Right lobe of liver (tissue), 6 donors: Measurements from ENCODE around the gene MCTP2. TPM values are rescaled to one million over a fixed set of nuclear protein-coding genes. Genes with fewer than 3 reads are reported as not detected.

Source experiments
- ATAC-seq, 4 donors: fragments of 200-7000 bp; cut with Tn5 transposase; one replicate each; pipeline ENCODE4 v1.9.1; 2020; ENCODE audit warnings: mild to moderate bottlenecking in 4 of 4, moderate library complexity in 4 of 4
- DNase-seq, 3 donors: peaks; one replicate each; pipeline ENCODE4 v3.0.0-alpha.2; 2020
- H3K27ac ChIP-seq, 3 donors: fragments of 200-600 bp; one replicate each; pipeline ENCODE4 v1.8.0; 2022
- H3K27me3 ChIP-seq, 2 donors: fragments of 200-600 bp; one replicate each; pipeline ENCODE4 v1.8.0; 2022
- H3K36me3 ChIP-seq, 4 donors: fragments of 200-600 bp; sonication (generic) in 1 of 4; one replicate each; pipeline versions ENCODE4 v1.5.1 to v1.8.0; 2017 to 2022; ENCODE audit warnings: control low read depth in 1 of 4
- H3K4me1 ChIP-seq, 4 donors: fragments of 200-600 bp; sonication (generic) in 1 of 4; one replicate each; pipeline versions ENCODE4 v1.5.1 to v1.8.0; 2017 to 2022; ENCODE audit warnings: control low read depth in 1 of 4
- H3K4me3 ChIP-seq, 3 donors: fragments of 200-600 bp; one replicate each; pipeline ENCODE4 v1.8.0; 2022
- H3K9me3 ChIP-seq, 4 donors: fragments of 200-600 bp; sonication (generic) in 1 of 4; one replicate each; pipeline versions ENCODE4 v1.5.1 to v1.8.0; 2017 to 2022; ENCODE audit warnings: control low read depth in 1 of 4
- POLR2A ChIP-seq: fragments of 450-650 bp; IDR thresholded peaks from one replicate; pipeline ENCODE4 v1.6.1; 2017; ENCODE audit warnings: antibody characterized with exemption, mild to moderate bottlenecking
- WGBS: methylation state at CpG from one replicate; pipeline ENCODE4 v1.1.6; 2018; ENCODE audit warnings: low coverage, low lambda C conversion rate; ENCODE audit not compliant: insufficient coverage; ENCODE audit errors: missing lambda C conversion rate; 5-methylcytosine and 5-hydroxymethylcytosine counted together
- intact Hi-C, 2 donors: fragments of 100-400 bp; cut with DNase I; formaldehyde crosslinking; loops; one replicate each; pipeline versions ENCODE4 v1.11.2 to v1.14.1; 2022
- total RNA-seq, 6 experiments: library from RNA; depleted of rRNA in 2 of 6; stranded (reverse); fragments of >200 nt in 2 of 6; fragmentation: NEBNext Ultra II Directional in 3 of 6; extraction: Animal tissue kit (Norgen Biotek cat#: 25700) in 3 of 6; gene quantifications; one replicate each; pipeline versions ENCODE4 v1.1.0 to v1.2.4, GENCODE V29; 2016 to 2023
- TF ChIP-seq, protein P1 (sequence below), 4 donors: fragments of 200-600 bp in 3 of 4; fragments of 450-650 bp in 1 of 4; IDR thresholded peaks; one replicate each; pipeline versions ENCODE4 v1.5.1 to v1.8.0; 2016 to 2022; ENCODE audit warnings: antibody characterized with exemption in 4 of 4, mild to moderate bottlenecking in 2 of 4
- donor health status: DM: no; HTN: yes; CAD: no.
- donor health status: DM: no; HTN: no; CAD: no.
- donor health status: DM: no; HTN: no; CAD: no.
- donor health status: DM: no; HTN: yes; CAD: no.
- donor health status: DM: no; HTN: yes; CAD: no.

The MCTP2 gene
- total RNA-seq, 6 experiments from 2014 or later: 1.8 to 5.3 (median 2.9) TPM

DNA sequence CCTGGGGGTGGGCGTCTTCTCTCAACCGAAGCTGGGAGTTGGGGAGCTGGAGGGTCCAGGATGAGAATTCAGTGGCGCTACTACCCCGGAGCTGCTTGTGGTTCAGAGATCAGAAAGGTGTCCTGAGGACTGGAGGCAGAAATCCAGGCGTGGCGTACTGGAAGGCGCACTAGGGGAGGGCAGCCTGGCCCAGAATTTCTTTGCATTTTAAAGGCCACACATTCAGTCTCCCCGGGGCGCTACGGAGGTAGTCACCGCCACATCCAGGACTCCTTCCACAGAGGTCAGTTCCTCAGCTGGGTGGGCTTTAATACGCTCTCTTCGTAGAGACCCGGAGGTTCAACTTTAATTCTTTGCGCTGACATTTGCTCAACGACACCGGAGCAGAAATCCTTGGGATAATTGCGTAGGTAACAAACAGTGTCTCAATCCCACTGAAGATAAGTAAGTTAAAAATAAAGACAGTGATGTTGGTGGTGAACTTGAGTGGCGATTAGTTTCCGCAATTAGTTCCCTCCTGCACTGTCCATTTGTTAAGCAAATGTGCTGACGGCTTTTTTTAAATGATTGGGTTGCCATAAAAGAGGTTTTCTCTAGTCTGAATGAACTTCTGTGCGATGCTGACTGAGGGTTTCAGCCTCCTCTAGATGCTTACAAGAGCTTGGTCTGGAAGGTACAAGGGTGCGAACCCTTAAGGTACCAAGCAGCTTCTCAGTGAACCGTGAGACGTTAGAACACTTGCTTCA lies 535 bp downstream of the MCTP2 start:
- peak in 1 of 3 donors; percentile 31 for DNase-seq
- peak overlapping the region; percentile 60 to 63 (median 63) for H3K27ac ChIP-seq

DNA sequence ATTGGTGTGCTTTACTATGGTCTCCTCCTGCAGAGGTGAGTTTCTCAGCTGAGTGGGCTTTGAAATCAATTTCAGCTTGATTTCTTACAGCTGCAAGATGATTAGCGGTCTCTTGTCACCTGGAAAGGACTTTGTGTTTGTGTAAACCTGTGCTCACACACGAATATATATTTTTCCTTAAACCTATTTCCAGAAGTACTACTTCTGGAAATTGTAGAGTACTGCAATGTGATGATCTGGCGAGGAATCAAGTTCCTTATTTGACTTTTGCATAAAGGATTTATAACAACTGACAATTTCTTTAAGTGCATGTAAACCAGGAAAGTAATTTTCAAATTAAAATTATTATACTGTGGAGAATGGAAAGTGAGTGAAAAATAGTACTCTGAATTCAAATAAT lies 2.1 kb downstream of the MCTP2 start:
- H3K9me3 ChIP-seq: no peaks in the 10 kb centered on the region
- H3K27me3 ChIP-seq: no peaks in the 10 kb centered on the region
- peaks cover 0 to 15% (median 0%) of the 10 kb centered on the region in 4 donors for H3K4me1 ChIP-seq
- intact Hi-C loops: no loop called here
- TF ChIP-seq, protein P1, sequence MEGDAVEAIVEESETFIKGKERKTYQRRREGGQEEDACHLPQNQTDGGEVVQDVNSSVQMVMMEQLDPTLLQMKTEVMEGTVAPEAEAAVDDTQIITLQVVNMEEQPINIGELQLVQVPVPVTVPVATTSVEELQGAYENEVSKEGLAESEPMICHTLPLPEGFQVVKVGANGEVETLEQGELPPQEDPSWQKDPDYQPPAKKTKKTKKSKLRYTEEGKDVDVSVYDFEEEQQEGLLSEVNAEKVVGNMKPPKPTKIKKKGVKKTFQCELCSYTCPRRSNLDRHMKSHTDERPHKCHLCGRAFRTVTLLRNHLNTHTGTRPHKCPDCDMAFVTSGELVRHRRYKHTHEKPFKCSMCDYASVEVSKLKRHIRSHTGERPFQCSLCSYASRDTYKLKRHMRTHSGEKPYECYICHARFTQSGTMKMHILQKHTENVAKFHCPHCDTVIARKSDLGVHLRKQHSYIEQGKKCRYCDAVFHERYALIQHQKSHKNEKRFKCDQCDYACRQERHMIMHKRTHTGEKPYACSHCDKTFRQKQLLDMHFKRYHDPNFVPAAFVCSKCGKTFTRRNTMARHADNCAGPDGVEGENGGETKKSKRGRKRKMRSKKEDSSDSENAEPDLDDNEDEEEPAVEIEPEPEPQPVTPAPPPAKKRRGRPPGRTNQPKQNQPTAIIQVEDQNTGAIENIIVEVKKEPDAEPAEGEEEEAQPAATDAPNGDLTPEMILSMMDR (IDR thresholded peaks at IDR 0.05): no peak
- TF ChIP-seq POLR2A: no peak
- ATAC-seq (no peak), DNase-seq (no peak)
- H3K4me3 ChIP-seq: no peak overlapping the region
- H3K36me3 ChIP-seq: no peaks in the 10 kb centered on the region
- H3K27ac ChIP-seq: no peak overlapping the region
- WGBS: 44% methylated on average over 3 of the region's 3 CpGs

More for the DNA sequence above, 535 bp downstream of the MCTP2 start:
- 11% methylated on average over 17 of the region's 25 CpGs for WGBS
- intact Hi-C loops: no loop called here
- Histone ChIP-seq H3K4me3 (peak overlapping the region; percentile 49 to 64 (median 61)), H3K9me3 (no peaks in the 10 kb centered on the region), H3K27me3 (no peaks in the 10 kb centered on the region), H3K4me1 (peaks cover 0 to 15% (median 0%) of the 10 kb centered on the region in 4 donors), H3K36me3 (no peaks in the 10 kb centered on the region)
- TF ChIP-seq, protein P1 (IDR thresholded peaks at IDR 0.05): no peak
- TF ChIP-seq POLR2A: no peak
- peak; percentile 8 to 37 (median 30) for ATAC-seq

DNA sequence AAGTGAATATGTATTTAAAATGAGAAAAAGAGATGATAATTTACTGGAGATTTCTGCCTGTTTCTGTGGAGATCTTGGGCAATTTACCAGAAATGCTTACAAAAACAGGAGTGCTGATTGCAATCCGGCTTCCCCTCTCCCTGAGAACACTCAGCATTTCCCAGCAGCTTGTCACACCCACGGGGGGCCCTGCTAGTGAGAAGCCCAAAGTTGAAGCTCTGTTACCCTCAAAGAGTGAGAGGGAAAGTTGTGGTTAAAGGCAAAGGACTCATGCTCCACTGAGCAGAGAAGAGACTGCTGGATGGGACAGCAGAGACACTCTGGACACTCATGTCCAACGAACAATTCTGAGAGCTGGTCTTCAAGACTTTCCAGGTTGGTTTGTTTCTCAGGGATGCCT lies 2.9 kb downstream of the MCTP2 start:
- intact Hi-C loops: no loop called here
- TF ChIP-seq POLR2A: no peak
- TF ChIP-seq, protein P1 (IDR thresholded peaks at IDR 0.05): no peak
- H3K4me3 ChIP-seq: no peak overlapping the region

DNA sequence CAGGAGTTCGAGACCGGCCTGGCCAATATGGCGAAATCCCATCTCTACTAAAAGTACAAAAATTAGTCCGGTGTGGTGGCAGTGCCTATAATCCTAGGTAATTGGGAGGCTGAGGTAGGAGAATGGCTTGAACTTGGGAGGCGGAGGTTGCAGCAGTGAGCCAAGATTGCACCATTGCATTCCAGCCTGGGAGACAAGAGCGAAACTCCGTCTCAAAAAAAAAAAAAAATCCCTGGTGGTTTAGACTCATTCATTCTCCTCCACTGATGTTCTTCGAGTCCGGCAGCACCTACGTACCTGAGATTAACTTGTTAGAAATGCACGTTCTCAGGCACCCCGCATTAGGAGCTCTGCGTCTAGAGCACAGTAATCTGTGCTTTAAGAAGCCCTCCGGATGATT lies 3.7 kb downstream of the MCTP2 start:
- intact Hi-C loops: no loop called here
- H3K27me3 ChIP-seq: no peaks in the 10 kb centered on the region
- H3K27ac ChIP-seq: no peak overlapping the region
- H3K9me3 ChIP-seq: no peaks in the 10 kb centered on the region
- no peak for ATAC-seq
- no peak for DNase-seq
- no peak for TF ChIP-seq POLR2A
- TF ChIP-seq, protein P1 (IDR thresholded peaks at IDR 0.05): no peak
- peaks cover 0 to 21% (median 0%) of the 10 kb centered on the region in 4 donors for H3K4me1 ChIP-seq
- no peak overlapping the region for H3K4me3 ChIP-seq
- H3K36me3 ChIP-seq: no peaks in the 10 kb centered on the region
- 85% methylated on average over 9 of the region's 14 CpGs for WGBS

More for the DNA sequence above, 2.9 kb downstream of the MCTP2 start:
- Histone ChIP-seq H3K27ac (no peak overlapping the region), H3K27me3 (no peaks in the 10 kb centered on the region), H3K9me3 (no peaks in the 10 kb centered on the region), H3K36me3 (no peaks in the 10 kb centered on the region), H3K4me1 (peaks cover 0 to 15% (median 0%) of the 10 kb centered on the region in 4 donors)
- no peak for ATAC-seq
- 6% methylated on average over 3 of the region's 3 CpGs for WGBS
- no peak for DNase-seq
